Activated T-helper 1 cell treated with Interleukin-2 at 50 U/mL for 16 hours (primary cell): ENCODE measurements around the gene RHOA.
"Not testable (repeated sequence)": the region's sequence is repeated elsewhere in the genome, so short reads cannot be mapped to it uniquely, and the experiment has no call there.

Experiments used
- DNase-seq: peaks from one replicate; pipeline ENCODE4 v3.0.0-alpha.2; 2020; ENCODE audit warnings: low read depth

RHOA gene

GRCh38 chr3:49411535-49411967, 225 bp downstream of the RHOA start:
- DNase-seq: peak; percentile 53

- DNase-seq: no peak
These were observed 786 bp downstream of the RHOA start for GRCh38 chr3:49410846-49411534.

GRCh38 chr3:49410066-49410845, 1.5 kb downstream of the RHOA start:
- no peak for DNase-seq

GRCh38 chr3:49406571-49407565, 4.9 kb downstream of the RHOA start:
- DNase-seq: no peak

- DNase-seq: not testable (repeated sequence)
These were observed 6.2 kb downstream of the RHOA start for GRCh38 chr3:49405570-49405969.

DNA sequence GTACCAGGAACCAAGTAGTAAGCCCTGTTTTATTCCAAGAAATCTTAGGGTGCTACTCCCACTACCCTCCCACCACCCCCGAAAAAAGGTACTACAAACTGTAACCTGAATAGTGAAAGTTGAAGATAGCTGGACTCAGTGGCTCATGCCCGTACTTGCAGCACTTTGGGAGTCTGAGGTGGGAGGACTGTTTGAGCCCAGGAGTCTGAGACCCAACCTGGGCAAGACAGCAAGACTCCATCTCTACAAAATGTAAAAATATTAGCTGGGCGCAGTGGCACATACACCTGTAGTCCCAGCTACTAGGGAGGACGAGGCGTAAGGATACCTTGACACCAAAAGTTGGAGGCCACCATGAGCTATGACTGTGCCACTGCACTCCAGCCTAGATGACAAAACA, 7.9 kb downstream of the RHOA start:
- no peak for DNase-seq

GRCh38 chr3:49401766-49402165, 10.0 kb downstream of the RHOA start:
- DNase-seq: no peak

DNA sequence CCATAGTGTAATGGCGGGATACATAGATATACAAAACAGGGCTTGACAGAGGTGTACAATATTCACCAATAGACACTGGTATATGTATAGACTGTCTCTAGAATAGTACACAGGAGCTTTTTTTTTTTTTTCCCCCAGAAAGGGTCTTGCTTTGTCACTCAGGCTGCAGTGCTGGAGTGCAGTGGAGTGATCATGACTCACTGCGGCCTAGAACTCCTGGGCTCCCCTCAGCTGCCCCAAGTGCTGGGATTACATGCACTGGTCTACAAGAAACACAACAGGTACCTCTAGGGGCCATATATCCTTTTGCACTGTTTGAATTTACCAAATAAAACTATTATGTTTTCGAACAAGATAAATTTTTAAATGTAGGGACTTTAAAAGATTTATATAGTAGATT, 12.3 kb downstream of the RHOA start:
- DNase-seq: no peak

DNA sequence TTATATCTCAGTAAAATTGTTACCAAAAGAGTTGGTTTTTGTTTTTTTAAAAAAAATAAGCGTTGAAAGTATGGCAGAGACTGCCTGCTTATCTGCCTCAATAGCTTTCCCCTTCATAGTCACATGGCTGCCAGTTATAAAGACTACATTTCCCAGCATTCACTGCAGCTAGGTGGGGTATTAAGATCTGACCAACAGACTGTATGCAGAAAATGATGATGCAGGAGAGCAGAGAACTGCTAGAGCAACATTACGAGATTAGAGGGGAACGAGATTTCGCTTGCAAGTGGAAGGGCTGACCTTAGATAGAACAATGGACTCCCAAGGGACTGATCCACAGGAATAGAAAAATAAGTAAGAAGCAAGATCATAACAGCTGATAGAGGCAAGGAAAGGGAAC, 14.3 kb downstream of the RHOA start:
- no peak for DNase-seq

- DNase-seq: not testable (repeated sequence)
These were observed 20.5 kb downstream of the RHOA start for GRCh38 chr3:49391310-49391709.

DNA sequence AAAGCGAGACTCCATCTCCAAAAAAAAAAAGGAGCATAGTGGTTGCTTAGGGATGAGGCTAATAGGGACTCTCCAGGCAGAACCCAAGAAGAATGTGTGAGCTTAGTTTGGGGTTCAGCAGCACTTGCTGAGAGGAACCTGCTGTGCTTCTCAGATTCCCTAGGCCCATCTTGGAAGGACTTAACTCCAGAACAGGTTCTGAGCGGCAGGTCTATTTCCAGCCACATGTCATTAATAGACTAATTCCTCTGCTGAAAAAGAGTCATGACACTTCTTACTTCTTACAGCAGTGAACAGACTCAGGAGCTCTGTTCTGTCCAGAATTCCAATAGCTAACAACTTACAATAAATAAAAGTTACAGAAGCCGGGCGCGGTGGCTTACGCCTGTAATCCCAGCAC, 22.5 kb downstream of the RHOA start:
- no peak for DNase-seq

DNA sequence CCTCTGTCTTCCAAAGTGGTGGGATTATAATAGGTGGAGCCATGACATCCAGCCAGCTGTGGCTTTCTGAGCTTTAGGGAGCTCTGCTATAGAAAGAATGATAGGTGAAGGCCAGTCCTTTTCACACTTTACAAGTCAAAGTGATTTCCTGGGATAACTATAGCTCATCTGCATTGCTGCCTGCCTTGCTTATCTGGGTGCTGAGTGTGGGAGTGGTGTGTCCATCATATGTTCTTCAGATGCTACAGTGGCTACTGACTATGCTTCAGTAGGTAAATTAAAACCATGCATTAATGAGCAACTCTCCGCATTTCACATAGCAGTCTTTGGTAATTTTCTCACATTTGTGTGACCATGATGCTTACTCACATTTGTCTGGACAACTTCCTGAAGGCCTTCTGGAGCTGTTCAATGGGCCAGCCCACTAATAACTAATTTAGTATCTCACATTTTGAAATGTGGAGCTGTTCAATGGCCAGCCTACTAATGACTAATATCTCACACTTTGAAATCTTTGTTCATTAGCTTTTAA, 23.4 kb downstream of the RHOA start:
- DNase-seq: no peak

DNA sequence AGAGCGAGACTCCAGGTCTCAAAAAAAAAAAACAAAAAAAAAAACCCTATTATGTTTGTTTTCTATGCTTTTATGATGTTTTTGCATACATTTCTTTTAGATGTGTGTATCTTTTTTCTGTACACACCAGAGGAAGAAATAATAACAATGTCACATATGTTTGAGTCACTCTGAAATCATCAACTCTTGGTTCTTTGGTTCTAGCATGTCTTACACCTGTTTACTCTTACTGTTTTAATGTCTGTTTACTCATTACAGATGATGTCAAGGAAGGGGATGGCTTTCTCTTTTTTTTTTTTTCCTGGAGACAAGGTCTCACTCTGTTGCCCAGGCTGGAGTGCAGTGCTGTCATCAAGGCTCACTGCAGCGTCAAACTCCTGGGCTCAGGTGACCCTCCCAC, 24.1 kb downstream of the RHOA start:
- no peak for DNase-seq

- no peak for DNase-seq
These were observed 25.6 kb downstream of the RHOA start for GRCh38 chr3:49386056-49386756.

DNA sequence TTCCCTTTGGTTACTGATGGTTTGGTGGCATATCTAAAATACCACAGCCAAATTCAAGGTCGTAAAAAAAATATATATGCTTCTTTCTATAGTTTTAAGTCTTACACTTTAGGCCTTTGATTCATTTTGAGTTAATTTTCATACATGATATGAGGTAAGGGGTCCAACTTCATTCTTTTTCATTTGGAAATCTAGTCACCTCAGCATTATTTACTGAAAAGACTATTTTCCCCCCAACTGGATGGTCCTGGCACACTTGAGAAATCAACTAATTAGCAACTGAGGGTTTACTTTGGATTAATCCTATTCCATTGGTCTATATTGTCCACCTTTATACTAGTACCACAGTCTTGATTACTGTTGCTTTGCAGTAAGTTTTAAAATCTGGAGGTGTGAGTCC, 26.2 kb downstream of the RHOA start:
- DNase-seq: no peak

GRCh38 chr3:49383387-49383786, 28.4 kb downstream of the RHOA start:
- DNase-seq: no peak

DNA sequence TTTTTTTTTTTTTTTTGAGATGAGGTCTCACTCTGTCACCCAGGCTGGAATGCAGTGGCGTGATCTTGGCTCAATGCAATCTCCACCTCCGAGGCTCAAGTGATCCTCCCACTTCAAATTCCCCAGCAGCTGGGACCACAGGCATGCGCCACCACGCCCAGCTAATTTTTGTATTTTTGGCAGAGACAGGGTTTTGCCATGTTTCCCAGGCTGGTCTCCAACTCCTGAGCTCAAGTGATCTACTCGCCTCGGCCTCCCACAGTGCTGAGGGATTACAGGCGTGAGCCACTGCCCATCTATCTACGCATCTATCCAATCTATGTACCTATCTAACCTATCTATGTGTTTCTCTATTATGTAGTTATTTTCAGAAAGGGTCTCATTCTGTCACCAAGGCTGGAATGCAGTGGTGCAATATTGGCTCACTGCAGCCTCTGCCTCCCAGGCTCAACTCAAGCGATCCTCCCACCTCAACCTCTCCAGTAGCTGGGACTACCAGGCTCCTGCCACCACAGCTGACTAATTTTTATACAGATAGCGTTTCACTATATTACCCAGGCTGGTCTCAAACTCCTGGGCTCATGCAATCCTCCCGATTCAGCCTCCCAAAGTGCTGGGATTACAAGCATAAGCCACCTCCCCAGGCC, 33.4 kb downstream of the RHOA start:
- DNase-seq: no peak

DNA sequence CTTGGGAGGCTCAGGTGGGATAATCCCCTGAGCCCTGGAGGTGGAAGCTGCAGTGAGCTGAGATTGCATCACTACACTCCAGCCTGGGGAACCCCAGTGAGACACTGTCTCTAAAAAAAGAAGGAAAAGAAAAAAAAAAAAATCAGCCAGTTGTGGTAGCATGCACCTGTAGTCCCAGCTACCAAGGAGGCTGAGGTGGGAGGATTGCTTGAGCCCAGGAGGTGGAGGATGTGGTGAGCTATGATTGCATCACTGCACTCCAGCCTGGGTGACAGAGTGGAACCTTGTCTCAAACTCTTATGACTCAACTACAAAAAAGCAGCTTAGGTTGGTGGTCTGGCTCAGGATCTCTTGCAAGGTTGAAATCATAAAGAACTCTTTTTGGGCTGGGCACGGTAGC, 34.3 kb downstream of the RHOA start:
- DNase-seq: peak; percentile 6

DNA sequence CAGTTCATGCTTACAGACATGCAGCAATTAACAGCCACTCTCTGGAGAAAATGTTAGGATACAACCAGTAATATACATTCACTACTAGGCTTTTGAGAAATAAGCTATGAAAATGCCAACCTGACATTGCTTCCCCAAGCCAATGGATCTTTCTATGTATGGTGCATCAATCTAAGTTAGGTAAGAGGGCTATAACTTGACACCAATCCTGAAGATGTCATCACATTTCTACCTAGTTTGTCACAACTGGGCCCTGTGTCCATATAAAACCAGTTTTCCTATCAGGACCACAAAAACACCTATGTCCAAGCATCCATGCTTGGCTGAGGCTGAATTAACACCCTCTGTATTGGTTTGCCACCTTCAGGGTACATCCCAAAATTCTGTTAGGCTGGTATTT, 39.8 kb downstream of the RHOA start:
- no peak for DNase-seq

DNA sequence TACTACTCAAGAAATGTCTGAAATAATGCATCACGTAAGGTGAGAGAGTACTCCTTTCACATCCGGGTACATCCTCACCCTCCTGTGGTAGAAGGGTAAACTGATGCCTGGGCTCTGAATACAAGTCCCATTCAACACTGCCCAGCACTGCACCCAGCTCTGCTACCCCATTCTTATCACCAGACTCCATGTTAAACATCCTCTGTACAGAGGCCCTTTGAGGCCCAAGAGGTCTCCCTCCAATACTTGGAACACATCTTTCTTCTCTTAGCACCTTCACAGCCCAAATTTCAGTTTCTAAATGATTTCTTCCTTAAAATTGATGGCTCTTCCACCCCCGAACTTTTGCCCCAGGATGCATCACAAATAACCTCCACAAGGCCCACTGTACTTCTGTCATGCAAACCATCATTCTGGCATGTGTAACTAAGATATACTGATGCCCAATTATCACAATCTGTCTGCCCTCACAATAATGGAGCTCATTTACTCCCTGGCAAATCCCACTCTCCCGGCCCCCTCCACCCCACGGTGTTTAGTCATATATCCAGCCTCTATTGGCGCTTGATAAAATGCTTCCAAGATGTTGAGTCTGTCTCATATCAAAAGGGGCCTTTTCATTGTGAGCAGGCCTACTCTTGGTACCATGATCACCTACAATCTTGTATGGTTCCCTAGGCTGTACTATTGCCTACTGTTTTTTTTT, 41.0 kb downstream of the RHOA start:
- DNase-seq: no peak
